Measurements from ENCODE around the gene COX4I1. TPM values are rescaled to one million over a fixed set of nuclear protein-coding genes. Genes with fewer than 3 reads are reported as not detected.

COX4I1 gene
- total RNA-seq, result 325 and 358 TPM in 2 replicates

DNA sequence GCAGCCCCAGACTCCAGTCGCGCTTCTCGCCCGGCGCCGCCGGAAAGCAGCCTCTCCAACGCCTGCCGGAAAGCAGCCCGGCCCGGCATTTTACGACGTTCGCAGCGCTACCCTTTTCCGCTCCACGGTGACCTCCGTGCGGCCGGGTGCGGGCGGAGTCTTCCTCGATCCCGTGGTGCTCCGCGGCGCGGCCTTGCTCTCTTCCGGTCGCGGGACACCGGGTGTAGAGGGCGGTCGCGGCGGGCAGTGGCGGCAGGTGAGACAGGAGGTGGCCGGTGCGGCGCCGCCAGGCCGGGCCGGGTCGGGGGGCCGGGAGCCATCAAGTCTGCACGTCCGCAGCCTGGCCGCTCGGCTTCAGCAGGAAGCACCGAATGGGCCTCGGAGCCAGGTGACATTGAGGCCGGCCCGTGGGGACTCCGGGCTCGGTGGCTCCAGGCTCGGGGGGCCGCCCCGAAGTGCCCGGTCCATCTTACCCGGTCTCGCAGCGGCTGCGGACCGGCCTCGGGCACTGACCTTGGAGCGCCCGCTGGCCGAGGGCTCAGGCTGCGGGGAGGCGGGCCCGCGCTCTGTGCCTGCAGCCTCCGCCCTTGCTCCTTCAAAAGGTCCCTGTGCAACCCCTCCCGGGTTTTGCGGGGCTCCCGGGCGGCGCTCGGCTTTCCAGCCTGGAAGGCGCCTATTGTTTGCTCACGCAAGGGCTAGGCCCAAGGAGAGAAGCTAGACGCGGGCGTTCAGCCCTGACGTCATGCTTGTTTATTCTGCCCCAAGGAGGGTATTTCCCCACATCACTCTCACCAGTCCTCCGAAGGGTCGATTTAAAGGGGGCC, at the start of gene COX4I1, which contains the start of gene EMC8:
Gene COX4I1, plus strand, starts transcription at position 199 of the 824 bp plus-strand sequence. CDS start 1,511 bp downstream, outside the sequence.
Gene EMC8, minus strand, starts transcription at position 48 of the 824 bp plus-strand sequence. CDS start 249 bp downstream, outside the sequence.

DNA sequence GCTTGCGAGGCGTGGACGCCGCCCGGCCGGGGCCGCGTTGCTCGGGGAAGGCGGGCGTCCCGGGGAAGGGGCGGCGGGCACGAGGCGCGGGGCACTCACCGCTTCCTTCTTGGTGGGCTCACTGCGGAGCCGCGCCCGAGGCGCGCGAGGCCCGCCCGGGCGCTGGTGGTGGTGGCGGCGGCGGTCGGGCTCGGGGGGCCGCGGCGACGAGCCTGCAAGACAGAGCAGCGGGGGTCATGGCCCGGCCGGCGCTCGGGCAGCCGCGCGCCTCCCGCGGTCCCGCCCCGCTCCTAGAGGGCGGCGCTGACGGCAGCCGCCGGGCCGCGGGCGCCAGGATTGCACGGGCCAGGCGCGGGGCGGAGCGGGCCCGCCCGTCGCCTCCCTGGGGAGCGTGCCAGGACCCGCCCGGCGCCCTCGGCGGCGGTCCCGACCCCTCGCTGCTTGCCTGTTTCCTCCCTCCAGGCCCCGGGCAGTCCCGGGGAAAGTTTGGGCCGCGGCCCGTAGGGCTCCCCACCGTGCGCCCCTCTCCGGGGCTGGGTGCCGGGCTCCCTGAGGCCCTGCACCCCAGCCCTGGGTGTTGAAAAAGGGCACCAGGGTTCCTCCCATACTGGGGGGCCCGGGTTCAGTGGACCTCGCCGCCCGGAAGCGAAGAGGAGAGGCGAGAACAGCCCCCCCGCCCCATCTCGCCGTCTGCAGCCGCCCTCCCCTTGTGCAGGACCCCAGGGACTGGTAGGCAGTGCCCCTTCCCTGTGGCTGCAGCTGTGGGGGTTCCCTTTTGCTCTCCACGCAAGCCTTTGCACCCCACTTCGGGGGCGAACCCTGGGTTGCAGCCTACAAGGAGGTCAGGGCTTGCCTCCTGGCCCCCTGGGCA, 48.4 kb upstream of the COX4I1 start, which contains the start of gene C16orf74:
Gene C16orf74, minus strand, starts transcription at position 270 of the 871 bp plus-strand sequence. CDS start 15,879 bp downstream, outside the sequence.

Small RNA genes lying within 50 kb of the gene (small RNA-seq; reads per million reads assigned to genes)
- gene RNU1-103P, result not detected

Other genes starting within 250 kb of the COX4I1 start
- gene GSE1, start 186.4 kb upstream of the COX4I1 start, total RNA-seq, result 16.4 and 26.2 TPM in 2 replicates
- gene GINS2, start 110.7 kb upstream of the COX4I1 start, total RNA-seq, result 15.4 and 19.6 TPM in 2 replicates
- 35.0 and 35.3 TPM in 2 replicates for gene C16orf74, start 48.6 kb upstream of the COX4I1 start, total RNA-seq
- gene EMC8, start 151 bp upstream of the COX4I1 start, total RNA-seq, result 30.2 and 32.5 TPM in 2 replicates
- gene IRF8, start 99.5 kb downstream of the COX4I1 start, total RNA-seq, result 0.13 TPM in 1 of 2 replicates, not detected in the other